ENCODE results near the gene ZNF654. TPM values are rescaled to one million over a fixed set of nuclear protein-coding genes. Genes with fewer than 3 reads are reported as not detected.
"Not testable (repeated sequence)": the region's sequence is repeated elsewhere in the genome, so short reads cannot be mapped to it uniquely, and the experiment has no call there.

Gene ZNF654
- polyA plus RNA-seq, 1 donor = 22.5 TPM

DNA sequence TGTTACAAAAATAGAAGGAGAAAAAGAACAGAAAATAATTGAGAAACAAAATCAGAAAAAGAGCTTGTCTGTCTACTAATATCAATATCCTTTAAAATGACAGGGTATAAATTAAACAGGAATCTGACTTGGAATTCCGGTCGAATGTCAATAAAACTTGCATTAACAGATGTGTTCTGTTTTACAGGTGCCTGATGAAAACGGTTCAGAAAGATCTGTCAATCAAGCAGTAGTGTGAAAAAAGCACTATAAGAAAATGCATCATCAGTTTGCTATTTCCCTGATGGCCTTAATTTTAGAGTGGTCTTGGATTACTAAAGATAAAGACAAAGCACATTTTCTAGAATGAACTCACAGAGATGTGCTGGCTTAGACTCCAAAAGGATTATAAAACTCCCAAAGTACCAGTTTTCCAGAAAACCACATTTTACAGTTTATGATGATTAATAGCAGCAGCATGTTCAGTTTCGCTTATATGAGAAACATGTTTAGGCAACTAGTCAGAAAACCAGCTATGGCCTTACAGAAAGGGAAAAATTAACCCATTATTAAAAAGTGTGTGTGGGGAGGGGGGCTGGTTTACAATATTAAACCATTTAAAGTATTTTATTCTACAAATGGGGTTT, 82.5 kb downstream of the ZNF654 start:
- DNase-seq = no peak

DNA sequence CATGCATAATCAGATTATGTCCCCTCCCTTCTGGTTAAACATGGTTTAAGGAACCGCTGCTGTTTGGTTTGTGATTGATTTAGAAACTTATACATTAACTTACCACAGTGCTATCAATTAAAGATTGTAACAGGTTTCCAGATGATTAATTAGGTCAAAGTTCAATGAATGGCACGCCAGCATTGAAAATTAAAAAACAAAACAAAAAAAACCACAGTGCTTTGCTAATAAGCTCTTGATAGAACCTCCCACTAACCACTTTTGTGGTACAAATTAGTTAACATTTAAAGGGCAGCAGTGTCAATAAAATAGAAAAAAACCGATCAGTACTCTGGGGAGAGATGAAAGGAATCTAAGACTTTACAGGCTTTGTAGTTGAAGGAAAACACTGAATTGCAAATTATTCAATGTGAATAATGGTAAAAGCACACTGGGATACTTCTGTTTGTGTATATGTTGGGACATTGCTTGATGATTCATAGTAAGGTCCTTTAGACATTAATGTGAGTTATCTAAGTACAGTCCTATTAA, 83.1 kb downstream of the ZNF654 start:
- DNase-seq = no peak

DNA sequence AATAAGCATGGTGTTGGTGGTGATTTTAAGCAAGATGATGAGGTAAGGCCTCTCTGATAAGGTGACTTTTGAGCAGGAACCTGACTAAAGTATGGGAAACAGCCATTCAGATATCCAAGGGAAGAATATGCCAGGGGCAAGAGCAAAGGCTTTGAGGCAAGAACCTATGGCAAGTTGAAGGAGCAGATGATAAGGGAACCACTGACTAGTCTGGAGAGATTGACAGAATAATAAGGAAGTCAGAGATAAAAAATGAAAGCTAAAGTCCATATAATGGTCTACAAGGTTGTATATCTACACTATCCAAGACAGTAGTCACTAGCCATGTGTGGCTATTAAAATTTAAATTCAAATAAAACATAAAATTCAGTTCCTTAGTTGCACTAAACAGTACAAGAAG, 88.2 kb downstream of the ZNF654 start:
- no peak for DNase-seq

DNA sequence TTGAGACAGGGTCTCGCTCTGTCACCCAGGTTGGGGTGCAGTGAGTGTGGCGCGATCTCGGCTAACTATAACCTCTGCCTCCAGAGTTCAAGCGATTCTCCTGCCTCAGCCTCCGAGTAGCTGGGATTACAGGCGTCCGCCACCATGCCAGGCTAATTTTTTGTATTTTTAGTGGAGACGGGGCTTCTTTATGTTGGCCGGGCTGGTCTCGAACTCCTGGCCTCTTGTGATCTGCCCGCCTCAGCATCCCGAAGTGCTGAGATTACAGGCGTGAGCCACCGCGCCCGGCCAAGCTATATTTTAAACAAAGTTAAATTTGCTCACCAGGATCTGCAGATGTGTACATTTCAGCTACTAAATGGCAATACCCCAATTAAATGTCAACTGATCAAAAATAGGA, 89.6 kb downstream of the ZNF654 start:
- no peak for DNase-seq

DNA sequence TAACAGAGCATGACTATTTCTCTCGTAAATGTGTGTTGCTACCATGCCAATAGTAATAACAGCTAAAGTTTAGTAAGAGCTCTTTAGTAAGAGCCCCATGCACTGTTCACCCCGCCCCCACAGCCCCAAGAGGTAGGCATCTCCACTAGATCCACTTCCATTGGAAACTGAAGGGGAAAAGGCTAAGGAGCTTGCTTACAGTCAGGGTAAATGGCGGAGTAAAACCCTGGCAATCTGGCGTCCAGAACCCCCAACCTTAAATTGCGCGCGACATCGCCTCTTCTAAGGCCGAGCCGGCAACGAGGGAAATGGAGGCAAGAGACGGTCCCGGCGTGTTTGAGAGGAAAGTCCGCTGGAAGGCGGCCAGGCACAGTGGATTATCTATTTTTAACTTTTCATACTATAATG, 90.0 kb downstream of the ZNF654 start:
- DNase-seq = no peak

DNA sequence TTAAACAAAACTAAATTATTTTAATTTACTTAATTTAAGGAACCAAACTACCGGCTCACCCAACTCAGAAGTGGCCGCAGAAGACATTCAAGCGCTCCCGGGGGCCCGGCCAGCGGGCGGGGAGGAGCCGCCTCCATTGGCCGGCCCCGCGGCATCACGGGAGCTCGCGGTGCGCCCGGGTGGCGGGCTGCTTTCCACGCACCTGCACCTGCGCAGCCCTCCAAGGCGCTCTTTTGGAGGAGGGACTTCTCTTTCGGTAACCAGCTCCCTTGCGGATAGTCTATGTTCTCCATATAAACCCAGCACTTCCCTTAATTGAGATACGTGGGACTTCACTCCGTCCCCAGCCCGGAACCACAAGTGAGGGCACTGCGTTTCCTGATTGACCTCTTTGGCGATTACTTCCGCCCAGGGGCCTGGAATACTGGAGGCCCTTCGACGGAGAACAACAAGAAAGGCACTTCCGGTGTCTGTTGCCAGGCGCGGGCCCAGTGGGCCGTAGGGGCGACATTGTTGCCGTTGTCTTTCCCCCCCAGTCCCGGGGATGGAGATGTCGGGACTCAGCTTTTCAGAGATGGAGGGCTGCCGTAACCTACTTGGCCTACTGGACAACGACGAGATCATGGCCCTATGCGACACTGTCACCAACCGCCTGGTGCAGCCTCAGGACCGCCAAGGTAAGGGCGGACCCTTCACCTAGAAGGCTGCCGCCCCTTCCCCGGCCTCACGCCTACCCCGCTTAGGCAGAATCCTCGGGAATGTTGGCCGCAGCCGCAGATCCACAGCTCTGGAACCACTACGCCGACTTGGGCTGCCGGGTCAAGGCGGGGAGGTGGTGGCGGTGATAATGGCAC, 90.7 kb downstream of the ZNF654 start, which contains the start of gene C3orf38:
TSS of gene C3orf38 (plus strand) at position 451 of the 854 bp plus-strand sequence. CDS start at position 545, 94 bp downstream.
- DNase-seq = peak; percentile 92

DNA sequence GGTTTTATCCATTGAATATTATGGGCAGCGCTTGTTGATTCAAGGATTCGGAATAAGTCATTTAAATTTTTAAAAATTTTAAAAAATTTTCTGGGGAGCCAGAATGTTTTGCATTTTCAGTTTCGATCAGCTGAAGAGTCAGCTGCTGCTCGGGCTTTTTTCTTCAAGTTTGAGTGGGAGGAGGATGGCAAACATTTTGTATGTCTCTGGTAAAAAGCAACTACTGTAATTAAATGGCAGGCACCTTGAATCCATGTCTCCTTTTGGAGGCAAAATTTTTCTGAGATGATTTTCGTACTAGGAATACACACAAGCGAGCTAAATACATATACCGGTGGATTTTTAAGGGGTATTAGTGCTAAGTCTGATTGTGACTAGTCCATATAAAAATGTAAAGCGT, 91.3 kb downstream of the ZNF654 start:
- no peak for DNase-seq

DNA sequence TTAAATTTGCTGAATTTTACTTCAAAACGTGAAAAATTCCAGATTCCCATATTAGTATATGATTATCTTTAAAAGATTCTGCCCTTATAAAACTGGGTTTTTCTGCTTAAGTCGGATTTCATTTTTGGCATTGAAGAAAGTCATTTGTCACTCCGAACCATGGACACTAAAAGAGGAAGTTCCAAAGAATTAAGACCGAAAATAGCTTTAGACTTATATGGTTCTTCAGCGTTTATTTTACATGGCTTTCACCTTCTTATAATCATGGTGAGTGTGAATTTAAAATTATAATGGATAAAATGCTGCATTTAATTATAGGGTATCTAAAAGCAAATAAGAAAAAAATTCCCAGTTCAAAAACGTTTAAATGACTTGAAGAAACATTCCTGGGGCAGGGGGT, 91.8 kb downstream of the ZNF654 start:
- peak; percentile 8 for DNase-seq

DNA sequence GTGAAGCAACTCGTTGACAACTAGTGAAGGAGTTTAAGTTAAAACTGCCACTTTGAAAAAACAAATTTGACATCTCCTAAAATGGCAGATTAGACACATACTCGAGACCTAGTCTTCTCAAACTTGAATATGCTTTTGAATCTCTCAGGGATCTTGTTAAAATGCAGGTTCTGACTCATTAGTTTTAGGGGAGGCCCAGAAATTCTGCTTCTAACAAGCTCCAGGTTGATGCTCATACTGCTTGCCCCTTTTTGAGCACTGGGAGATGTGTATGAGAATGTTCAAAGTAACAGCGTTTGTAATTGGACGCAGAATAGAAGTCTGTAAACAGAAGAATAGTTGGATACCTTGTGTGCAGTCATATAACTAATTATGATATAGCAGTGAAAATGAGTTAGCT, 92.3 kb downstream of the ZNF654 start:
- DNase-seq = peak; percentile 14

DNA sequence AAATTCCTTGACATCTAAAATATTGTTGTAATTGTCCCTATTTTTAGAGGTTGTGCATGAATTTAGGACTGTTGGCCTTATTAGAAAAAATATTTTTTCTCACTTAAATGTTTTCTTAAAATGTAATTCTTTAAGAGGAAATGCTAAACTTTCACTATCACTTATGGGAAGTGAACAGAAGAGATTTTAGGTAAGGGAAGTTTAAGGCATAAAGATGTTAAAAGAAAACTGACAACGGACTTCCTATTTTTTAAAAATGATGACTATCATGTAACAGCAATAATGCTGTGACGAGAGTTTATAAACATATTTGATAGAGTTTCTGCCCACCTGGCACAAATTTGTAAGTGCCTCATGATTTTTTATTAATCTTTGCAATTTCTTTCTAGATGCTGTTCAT, 93.8 kb downstream of the ZNF654 start:
- no peak for DNase-seq

DNA sequence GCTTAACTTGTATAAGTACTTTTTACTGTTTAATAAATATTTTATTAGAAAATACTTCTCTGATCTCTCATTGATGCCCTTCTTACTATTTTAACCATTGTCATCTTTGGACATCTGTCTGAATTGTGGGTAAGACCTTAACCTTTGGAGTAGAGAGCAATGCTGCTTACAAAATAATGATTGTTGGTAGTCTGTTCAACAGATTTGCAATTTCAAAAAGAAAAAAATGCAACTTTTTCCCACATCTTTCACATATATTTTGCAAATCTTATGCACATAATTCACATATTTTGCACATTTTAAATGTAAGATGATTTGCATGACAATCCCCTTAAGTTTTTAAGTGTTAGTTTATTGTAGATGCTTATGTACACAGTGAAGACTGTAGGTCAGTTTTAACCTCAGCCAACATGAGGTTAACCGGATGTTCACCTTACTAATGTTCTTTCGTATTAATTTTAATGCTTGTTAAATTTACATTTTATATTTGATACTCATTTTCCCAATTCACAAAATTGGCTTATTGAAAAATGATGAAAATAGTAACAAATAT, 107.4 kb downstream of the ZNF654 start:
- no peak for DNase-seq

DNA sequence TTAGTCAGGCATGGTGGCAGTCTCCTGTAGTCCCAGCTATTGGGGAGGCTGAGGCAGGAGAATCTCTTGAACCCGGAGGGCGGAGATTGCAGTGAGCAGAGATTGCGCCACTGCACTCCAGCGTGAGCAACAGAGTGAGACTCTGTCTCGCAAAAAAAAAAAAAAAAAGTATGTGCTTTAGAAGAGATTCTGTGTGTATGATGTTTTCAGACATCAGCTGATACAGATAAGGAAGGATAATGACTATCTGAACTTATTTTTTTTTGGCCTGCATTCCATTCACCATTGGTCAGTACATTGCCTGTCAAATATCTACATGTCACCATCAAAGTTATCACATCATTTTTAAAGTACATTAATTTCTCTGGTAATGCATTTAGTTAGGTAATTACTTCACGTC, 108.1 kb downstream of the ZNF654 start:
- DNase-seq = no peak

DNA sequence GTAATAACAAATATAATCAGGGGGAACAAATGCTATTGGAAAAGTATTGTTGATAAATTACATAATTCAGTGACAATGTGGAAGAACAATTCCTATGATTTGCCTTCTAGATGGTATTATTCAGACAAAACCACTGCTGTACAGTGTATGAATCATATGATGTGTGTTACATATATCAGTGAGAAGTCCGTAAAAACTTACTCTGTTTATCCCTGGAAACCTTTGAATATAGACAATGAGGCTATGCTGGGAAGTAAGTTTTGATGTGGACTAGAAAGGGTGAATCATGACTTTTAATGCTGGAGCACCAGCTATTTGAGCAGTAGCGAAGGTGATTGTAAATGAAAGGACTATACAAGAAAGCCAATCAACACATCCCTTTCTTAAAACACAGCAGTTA, 108.6 kb downstream of the ZNF654 start:
- DNase-seq = no peak

DNA sequence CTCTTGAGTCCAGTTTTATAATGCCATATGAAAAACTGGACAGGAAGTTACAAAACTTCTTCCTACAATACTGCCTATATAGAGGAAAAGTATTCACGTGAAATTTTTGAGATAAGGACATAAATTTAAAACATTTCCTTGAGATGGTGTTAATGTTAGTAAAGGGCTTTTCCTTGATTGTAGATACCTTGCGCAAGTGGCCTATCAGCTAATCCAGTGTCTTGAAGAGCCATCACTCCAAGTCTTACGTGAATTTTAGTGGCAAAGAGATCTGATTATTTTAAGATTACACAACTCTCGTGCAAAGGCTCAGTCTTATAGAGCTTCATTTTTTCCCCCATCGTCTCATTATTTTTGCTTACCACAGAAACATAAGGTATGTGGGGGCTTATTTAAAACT, 109.1 kb downstream of the ZNF654 start:
- no peak for DNase-seq

DNA sequence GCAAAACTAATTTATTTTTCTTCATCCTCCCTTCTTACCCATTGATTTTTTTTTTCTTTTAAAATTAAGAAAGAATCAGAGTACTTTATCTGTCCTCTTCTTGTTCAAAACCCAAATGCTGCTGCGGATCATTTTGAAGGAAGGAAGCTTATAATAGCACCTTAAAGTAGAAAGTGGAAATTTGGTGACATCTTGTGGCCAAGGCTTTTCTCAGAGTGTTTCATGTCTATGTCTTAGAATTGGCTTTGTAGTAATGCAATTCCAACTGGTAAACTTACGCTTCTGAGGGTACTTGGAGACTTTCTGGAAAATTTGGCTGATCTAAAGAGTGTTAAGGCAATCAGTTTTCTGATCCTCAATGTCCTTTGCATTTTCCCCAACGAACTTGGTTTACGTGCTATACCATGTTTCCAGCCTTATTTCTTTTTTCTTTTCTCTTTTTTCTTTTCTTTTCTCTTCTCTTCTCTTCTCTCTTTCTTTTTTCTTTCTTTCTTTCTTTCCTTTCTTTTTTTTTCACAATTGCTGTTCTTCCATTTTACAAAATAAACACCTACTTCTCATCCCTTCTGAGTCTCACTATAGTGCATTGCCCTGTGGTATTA, 121.4 kb downstream of the ZNF654 start:
- peak; percentile 44 for DNase-seq

DNA sequence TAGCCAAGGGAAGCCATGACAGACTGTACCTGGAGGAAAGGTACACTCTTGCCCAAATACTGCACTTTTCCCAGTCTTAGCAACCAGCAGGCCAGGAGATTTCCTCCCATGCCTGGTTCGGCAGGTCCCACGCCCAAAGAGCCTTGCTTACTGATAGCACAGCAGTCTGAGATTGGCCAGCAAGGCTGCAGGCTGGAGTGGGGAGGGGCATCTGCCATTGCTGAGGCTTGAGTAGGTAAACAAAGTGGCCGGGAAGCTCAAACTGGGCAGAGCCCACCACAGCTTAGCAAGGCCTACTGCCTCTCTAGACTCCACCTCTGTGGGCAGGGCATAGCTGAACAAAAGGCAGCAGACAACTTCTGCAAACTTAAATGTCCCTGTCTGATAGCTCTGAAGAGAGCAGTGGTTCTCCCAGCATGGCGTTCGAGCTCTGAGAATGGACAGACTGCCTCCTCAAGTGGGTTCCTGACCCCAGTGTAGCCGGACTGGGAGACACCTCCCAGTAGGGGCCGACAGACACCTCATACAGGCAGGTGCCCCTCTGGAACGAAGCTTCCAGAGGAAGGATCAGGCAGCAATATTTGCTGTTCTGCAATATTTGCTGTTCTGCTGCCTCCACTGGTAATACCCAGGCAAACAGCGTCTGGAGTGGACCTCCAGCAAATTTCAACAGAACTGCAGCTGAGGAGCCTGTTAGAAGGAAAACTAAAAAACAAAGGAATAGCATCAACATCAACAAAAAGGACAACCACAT, 123.3 kb downstream of the ZNF654 start:
- not testable (repeated sequence) for DNase-seq

DNA sequence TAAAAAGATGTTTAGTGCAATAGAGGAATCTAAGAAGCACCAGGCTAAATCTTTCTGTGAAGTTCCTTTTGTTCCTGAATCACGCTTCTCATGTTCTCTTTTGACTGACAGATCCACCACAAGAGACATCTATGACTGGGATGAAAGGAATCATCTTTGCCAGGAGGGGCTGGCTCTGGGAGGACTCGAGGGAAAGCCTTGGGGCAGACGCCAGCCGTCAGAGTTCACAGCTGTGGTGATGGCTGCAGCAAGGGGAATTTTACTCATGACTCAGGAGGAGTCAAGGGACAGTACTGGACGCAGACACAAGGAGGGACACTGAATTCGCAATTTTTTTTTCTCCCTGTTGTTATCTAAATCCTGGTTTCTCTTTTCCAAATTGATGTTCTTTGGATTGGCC, 129.4 kb downstream of the ZNF654 start:
- DNase-seq = no peak

DNA sequence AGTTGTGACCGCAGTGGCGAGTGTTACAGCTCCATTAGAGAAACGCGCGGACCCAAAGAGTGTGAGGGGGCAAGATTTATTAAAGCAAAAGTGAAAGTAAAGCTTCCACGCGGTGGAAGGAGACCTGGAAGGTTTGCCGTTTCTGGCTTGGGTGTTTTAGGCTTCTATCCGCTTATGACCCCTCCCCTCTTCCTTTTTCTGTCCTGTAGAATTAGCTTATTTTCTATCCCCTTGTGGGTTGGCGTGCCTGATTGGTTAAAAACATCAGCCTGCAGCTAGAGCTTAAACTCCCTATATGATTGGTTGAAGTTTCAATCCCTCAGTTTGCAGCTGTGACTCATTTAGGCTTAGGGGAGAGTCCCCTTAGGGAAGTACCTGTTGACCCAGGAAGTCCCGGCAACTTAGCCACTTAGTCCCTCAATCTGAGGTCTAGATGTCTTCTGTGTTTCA, 130.3 kb downstream of the ZNF654 start:
- no peak for DNase-seq

DNA sequence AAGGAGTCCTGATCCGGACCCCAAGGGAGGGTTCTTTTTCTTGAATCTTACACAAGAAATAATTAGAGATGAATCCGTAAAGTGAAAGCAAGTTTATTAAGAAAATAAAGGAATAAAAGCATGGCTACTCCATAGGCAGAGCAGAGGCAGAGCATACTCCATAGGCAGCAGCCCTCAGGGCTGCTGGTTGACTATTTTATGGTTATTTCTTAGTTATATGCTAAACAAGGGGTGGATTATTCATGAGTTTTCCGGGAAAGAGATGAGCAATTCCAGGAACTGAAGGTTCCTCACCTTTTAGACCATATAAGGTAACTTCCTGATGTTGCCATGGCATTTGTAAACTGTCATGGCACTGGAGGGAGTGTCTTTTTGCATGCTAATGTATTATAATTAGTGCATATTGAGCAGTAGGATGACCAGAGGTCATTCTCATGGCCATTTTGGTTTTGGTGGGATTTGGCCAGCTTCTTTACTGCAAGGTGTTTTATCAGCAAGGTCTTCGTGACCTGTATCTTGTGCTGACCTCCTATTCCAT, 132.9 kb downstream of the ZNF654 start:
- DNase-seq = no peak

DNA sequence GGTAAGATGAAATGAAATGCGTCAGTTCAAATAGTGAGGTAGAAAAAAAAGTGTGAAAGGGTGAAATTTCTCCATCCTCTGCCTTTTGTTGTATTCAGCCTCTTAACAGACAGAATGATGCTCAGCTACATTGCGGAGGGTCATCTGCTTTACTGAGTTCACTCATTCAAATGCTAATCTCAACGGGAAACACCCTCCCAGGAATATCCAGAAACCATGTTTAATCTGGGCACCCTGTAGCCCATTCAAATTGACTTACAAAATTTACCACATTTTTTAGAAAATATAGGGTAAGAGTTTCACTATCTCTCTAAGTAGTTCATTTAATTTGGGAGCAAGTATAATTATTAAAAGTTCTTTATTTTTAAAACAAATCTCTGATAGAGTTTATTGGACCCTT, 133.6 kb downstream of the ZNF654 start:
- no peak for DNase-seq

All from left kidney (tissue), 2 donors.